ENCODE data around the gene IQSEC1.

IQSEC1 gene

DNA sequence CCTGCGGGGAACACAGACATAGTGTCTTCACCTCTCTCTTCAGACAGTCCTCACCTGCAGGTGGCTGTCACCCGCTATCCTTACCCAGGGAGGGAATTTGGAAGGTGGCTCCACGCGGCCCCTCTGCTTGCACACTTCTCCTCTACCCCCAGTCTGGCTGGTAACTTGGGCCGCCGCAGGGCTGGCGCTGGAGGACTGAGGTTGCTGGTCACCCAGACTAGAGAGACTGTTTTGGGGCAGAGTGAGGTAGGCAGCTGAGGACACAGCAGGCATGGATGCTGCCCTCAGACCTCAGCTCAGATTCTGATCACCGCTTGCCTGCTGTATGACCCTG is 12.6 kb upstream of the IQSEC1 start:
- no peaks in the 10 kb centered on the region for H3K27me3 ChIP-seq (ENCODE audit: insufficient read depth, poor library complexity, severe bottlenecking)
- ATAC-seq (ENCODE audit: low read depth) (no peak), DNase-seq (ENCODE audit: low spot score) (no peak)

DNA sequence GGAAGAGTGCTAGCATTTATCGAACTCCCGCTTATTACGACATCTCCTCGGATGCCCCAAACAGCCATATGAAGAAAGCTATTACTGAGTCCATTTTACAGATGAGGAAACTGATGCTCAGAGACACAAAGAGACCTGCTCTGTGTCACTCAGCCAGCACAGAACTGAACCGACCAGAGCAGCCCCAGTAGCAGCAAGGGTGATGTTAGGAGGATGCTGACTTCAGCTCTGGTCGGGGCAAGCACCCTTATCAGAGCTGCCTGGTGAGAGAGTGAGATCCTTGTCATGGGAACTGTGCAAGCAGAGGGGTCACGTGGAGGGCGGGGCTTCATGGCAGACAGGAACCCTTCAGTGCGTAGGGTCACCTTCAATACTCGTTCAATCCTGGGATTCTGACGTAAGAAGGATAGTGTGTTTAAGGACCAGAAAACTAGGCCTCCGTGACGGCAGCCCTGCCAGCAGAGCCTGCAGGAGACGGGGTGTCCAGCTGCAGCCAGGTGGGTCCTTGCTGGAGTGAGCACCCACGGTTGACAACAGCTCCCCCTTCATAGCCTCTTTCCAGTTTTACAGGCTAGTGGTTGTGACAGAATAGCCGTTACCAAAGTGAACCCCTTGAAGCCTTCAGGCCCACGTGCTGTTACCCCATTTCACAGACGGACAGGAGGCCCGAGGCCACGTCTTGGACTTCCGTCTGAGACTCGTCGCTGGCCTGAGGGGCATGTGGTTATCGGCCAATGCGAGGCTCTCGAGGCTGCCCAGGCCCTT is 12.0 kb upstream of the IQSEC1 start:
- H3K36me3 ChIP-seq (ENCODE audit: low read depth): no peaks in the 10 kb centered on the region
- no peak for ATAC-seq (ENCODE audit: low read depth)
- H3K27me3 ChIP-seq (ENCODE audit: insufficient read depth, poor library complexity, severe bottlenecking): no peaks in the 10 kb centered on the region
- H3K4me3 ChIP-seq (ENCODE audit: severe bottlenecking): no peak overlapping the region
- no peaks in the 10 kb centered on the region for H3K4me1 ChIP-seq (ENCODE audit: insufficient read depth, poor library complexity, severe bottlenecking)
- TF ChIP-seq, protein P1, sequence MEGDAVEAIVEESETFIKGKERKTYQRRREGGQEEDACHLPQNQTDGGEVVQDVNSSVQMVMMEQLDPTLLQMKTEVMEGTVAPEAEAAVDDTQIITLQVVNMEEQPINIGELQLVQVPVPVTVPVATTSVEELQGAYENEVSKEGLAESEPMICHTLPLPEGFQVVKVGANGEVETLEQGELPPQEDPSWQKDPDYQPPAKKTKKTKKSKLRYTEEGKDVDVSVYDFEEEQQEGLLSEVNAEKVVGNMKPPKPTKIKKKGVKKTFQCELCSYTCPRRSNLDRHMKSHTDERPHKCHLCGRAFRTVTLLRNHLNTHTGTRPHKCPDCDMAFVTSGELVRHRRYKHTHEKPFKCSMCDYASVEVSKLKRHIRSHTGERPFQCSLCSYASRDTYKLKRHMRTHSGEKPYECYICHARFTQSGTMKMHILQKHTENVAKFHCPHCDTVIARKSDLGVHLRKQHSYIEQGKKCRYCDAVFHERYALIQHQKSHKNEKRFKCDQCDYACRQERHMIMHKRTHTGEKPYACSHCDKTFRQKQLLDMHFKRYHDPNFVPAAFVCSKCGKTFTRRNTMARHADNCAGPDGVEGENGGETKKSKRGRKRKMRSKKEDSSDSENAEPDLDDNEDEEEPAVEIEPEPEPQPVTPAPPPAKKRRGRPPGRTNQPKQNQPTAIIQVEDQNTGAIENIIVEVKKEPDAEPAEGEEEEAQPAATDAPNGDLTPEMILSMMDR (IDR thresholded peaks at IDR 0.05; ENCODE audit: poor library complexity, severe bottlenecking): no peak
- no peaks in the 10 kb centered on the region for H3K9me3 ChIP-seq (ENCODE audit: severe bottlenecking)
- no peak for DNase-seq (ENCODE audit: low spot score)
- H3K27ac ChIP-seq (ENCODE audit: poor library complexity, severe bottlenecking): no peak overlapping the region

More for the DNA sequence above, 12.6 kb upstream of the IQSEC1 start:
- no peaks in the 10 kb centered on the region for H3K4me1 ChIP-seq (ENCODE audit: insufficient read depth, poor library complexity, severe bottlenecking)
- H3K36me3 ChIP-seq (ENCODE audit: low read depth): no peaks in the 10 kb centered on the region
- TF ChIP-seq, protein P1 (IDR thresholded peaks at IDR 0.05; ENCODE audit: poor library complexity, severe bottlenecking): no peak
- H3K9me3 ChIP-seq (ENCODE audit: severe bottlenecking): no peaks in the 10 kb centered on the region
- H3K27ac ChIP-seq (ENCODE audit: poor library complexity, severe bottlenecking): no peak overlapping the region
- H3K4me3 ChIP-seq (ENCODE audit: severe bottlenecking): no peak overlapping the region

DNA sequence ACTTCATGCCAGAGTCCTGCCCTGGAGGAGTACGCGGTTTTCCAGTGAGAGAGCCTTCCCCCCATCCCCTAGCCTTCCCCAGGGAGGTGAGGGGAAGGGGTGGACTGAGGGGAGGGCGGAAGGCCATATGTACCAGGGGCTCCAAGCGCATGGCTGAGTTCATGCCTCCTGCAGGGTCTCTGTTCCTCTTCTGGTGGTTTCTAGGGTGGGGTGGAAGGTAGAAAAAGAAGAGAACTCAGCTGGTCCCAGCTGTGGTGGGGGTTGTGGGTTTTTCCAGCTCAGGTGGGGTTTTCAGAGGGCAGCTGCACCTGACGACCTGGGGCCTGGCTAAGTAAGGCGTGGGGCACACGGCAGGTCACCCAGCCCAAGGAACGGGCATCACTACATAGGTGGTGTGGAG is 10.7 kb upstream of the IQSEC1 start:
- DNase-seq (ENCODE audit: low spot score): no peak
- Histone ChIP-seq H3K4me1 (ENCODE audit: insufficient read depth, poor library complexity, severe bottlenecking) (no peaks in the 10 kb centered on the region), H3K9me3 (ENCODE audit: severe bottlenecking) (no peaks in the 10 kb centered on the region), H3K4me3 (ENCODE audit: severe bottlenecking) (no peak overlapping the region), H3K36me3 (ENCODE audit: low read depth) (no peaks in the 10 kb centered on the region), H3K27ac (ENCODE audit: poor library complexity, severe bottlenecking) (no peak overlapping the region), H3K27me3 (ENCODE audit: insufficient read depth, poor library complexity, severe bottlenecking) (no peaks in the 10 kb centered on the region)
- TF ChIP-seq, protein P1 (IDR thresholded peaks at IDR 0.05; ENCODE audit: poor library complexity, severe bottlenecking): no peak
- ATAC-seq (ENCODE audit: low read depth): no peak

DNA sequence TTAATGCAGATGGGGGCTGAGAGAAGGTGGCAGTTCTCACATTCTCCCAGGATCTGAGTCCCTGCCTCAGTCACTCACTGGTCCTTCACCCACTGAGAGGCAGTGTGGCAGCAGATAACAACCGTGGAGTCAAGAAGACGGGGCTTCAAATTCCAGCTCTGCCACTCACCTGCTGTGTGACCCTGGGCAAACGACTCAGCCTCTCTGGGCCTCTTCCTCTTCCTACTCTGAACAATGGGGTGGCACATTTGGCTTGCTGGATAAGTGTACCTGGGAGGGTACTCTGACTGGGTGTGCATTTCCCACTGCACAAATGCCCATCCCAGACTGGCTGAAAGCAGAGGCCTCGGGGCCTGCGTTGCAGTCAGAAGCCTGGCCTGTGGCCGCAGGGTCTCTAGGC is 10.0 kb upstream of the IQSEC1 start:
- ATAC-seq (ENCODE audit: low read depth): no peak
- Histone ChIP-seq H3K27ac (ENCODE audit: poor library complexity, severe bottlenecking) (no peak overlapping the region), H3K36me3 (ENCODE audit: low read depth) (no peaks in the 10 kb centered on the region), H3K27me3 (ENCODE audit: insufficient read depth, poor library complexity, severe bottlenecking) (no peaks in the 10 kb centered on the region), H3K9me3 (ENCODE audit: severe bottlenecking) (no peaks in the 10 kb centered on the region), H3K4me1 (ENCODE audit: insufficient read depth, poor library complexity, severe bottlenecking) (no peaks in the 10 kb centered on the region), H3K4me3 (ENCODE audit: severe bottlenecking) (no peak overlapping the region)
- TF ChIP-seq, protein P1 (IDR thresholded peaks at IDR 0.05; ENCODE audit: poor library complexity, severe bottlenecking): no peak
- no peak for DNase-seq (ENCODE audit: low spot score)

DNA sequence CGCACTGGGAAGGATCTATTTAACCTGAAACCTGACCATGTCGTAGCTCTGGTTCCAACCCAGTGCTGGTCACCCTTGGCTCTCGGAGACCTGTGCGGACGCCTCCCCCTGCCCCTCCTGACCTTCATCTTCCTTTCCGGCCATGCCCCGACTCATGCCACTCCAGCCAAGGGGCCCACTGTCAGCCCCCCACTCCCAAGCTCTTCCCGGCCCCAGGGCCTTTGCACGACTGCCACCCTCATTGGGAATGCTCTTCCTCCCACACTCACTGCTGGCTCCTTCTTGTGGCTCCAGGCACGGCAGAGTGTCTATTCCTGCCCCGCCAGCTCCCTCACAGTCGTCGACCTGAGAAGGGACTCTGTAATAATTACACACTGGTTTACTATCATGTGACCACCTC is 9.4 kb upstream of the IQSEC1 start:
- Histone ChIP-seq H3K4me1 (ENCODE audit: insufficient read depth, poor library complexity, severe bottlenecking) (no peaks in the 10 kb centered on the region), H3K9me3 (ENCODE audit: severe bottlenecking) (no peaks in the 10 kb centered on the region), H3K27ac (ENCODE audit: poor library complexity, severe bottlenecking) (no peak overlapping the region), H3K27me3 (ENCODE audit: insufficient read depth, poor library complexity, severe bottlenecking) (peaks cover under 1% of the 10 kb centered on the region), H3K4me3 (ENCODE audit: severe bottlenecking) (no peak overlapping the region), H3K36me3 (ENCODE audit: low read depth) (no peaks in the 10 kb centered on the region)
- DNase-seq (ENCODE audit: low spot score) (no peak), ATAC-seq (ENCODE audit: low read depth) (no peak)
- TF ChIP-seq, protein P1 (IDR thresholded peaks at IDR 0.05; ENCODE audit: poor library complexity, severe bottlenecking): no peak

All from RWPE2 (cell line).